HG03378 (cell line): Measurements from ENCODE around the gene PLEKHG7.
"Not testable (repeated sequence)": the region's sequence is repeated elsewhere in the genome, so short reads cannot be mapped to it uniquely, and the experiment has no call there.

Experiments used
- ATAC-seq: cut with Tn5 transposase; IDR thresholded peaks from one replicate; pipeline ENCODE4 v1.9.1; 2021; ENCODE audit warnings: mild to moderate bottlenecking, moderate library complexity; ENCODE audit not compliant: unreplicated experiment

The PLEKHG7 gene

DNA sequence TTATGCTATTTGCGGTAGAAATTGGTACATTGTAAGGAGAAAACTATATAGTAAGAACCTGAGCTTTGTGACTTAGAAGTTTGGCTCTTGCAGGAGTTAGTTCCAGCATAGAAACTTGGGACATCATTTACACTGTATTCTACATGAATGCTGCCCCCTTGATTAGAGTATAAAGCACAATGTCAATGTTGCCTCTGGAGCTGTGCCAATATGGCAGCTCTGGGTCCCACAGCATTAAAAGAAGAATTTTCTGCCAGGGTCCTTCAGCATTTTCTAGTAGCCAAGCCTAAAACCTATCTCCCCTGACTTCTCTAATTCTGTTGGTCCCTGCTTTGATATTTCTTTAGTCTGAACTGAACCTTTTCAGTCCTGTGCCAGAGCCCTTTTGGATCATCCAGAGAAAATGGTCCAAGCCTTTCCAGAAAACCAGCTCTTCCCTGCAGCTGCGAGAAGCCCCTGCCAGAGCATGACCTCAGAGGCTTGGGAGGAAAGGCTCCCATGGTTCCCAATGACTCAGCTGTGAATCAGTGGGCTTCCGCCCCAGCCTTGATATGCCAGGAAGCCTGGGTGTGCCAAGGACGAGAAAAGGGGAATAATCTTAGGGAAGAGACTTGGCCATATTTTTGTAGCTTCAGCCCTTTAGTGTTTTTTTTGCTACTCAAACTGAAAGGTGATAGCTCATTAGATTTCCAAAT, 43.2 kb downstream of the PLEKHG7 start:
- ATAC-seq: no peak

DNA sequence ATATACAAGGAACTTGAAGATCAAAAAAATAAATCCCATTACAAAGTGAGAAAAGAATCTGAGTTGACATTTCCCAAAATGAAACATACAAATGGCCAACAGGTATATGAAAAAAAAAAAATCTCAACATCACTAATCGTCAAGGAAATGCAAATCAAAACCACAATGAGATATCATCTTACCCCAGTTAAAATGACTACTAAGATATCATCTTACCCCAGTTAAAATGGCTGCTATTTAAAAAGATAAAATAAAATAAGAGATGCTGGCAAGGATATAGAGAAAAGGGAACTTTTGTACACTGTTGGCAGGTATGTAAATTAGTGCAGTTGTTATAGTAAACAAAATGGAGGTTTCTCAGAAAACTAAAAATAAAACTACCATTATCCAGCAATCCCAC, 44.4 kb downstream of the PLEKHG7 start:
- no peak for ATAC-seq

DNA sequence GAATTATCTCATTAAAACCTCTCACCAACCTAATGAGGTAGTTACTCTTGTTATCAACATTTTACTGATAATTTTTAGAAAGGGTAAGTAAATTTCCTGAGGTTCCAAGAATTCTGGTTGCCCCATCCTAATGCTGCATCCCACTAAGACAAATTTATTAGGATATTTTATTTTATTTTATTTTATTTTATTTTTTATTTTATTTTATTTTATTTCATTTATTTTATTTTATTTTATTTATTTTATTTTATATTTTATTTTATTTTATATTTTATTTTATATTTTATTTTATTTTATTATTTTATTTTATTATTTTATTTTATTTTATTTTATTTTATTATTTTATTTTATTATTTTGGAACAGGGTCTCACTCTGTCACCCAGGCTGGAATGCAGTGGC, 46.9 kb downstream of the PLEKHG7 start:
- ATAC-seq: not testable (repeated sequence)

DNA sequence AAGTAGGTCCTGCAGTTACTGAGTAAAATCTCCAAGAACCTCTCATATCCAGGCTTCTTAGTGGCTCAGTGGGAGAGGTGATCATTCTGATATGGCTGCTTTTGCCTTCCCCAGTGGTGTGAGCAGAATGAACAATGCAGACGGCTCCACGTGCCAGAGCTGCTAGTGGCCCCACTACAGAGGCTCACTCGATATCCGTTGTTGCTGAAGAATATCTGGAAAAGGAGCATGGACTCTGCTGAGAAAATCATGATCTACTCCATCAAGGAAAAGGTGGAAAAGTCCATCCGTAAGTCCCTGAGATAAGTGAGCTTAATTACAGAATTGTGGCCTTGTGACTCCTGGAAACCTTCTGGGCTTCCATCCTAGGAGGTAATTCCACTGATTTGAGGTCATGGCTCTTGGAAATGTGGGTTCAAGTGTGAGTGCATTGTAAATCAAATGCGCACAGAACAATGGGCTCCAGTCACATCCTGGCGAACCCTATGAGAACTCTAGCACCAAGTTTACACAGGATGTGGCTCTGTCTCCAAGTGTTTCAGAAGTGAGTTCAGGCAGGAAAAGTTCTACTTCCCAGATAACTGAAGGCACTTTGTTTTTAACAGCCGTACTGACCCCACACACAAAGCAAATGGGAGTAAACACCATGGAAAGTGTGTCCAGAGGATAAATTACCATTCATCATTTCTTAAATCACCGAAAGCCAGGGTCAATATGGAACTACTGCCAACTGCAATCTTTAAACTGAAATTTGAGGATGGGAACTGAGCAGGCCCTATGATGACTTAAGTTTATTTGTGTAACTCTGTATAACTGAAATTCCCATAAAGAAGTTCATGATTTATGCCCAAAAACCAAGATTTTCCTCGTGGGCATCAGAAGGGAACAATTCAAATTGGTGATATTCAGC, 51.4 kb downstream of the PLEKHG7 start:
- ATAC-seq: no peak

DNA sequence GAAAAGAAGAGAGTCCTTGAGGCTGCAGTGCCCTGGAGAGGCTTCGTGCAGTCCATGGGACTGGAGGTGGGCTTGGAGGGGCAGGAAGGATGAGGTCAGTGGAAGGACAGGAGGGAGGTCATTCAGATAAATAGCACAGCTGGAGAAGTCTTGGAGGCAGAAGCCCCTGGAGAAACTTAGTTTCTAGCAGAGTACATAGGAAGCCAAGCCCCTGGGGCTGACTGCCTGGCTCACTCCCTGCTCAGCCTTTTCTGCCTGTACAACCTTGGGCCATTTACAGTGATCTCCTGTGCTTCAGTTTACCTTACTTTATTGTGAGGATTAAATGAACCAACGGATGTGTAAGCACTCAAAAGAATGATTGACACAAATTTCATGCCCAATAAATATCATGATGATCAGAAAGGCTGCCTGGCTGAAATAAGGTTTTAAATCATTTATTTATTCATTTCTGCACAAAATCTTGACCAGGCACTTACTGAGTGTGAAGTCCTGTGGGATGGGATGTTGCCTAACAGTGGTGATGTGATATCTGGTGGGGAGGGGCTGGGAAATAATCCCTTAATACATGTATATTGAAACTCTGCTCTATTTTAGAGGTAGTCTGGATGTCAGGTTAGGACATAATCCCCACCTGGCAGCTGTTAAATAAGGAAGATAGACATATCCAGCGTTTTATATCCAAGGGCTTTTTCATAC, 54.3 kb downstream of the PLEKHG7 start:
- ATAC-seq: no peak

DNA sequence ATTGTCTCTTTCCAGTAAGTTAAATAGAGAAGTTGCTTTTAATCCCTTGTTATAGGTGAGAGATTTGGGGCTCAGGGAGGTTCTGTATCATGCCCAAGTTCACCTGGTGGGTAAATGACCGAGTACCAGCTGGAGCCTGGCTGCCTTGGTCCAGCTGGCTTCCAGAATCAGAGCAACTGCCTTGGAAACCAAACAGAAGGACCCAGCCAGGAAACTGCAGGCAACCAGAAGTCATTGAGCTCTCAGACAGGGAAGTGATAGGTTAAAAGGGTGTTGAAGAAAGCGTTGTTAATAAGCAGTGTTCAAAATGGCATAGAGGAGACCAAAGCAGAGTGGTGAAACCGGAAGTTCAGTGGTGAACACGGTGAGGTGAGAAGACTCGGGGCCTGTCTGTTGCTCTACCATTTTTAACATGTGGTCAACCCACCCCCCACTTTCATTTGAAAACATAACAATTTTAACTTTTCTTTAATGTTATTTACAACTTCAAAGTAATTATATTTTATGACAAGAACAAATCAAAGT, 54.9 kb downstream of the PLEKHG7 start:
- ATAC-seq: no peak

DNA sequence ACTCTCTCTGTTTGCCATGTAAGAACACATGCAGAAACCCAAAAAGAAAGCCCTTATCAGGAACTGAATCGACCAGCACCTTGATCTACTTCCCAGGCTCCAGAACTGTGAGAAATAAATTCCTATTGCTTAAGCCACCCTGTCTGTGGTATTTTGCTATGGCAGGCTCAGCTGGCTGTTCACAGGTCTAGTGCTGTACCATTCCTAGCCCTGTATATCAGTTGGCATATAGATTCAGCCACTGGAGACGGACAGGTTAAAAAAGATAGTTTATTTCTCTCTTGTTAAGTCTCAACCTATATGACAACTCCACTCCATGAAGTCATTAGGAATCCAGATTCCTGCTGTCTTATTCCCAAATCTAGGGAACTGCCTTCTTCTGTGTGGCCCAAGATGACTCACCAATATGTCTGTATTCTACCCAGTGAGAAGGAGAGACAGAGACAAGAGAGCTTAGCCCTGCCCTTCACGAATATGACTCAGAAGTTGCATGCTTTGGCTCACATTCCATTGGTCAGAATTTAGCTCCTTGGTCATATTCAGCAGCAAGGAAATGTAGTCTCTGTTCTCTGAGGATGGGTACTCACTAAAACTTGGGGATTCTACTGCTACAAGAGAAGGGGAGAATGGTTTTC, 57.0 kb downstream of the PLEKHG7 start:
- ATAC-seq: no peak

DNA sequence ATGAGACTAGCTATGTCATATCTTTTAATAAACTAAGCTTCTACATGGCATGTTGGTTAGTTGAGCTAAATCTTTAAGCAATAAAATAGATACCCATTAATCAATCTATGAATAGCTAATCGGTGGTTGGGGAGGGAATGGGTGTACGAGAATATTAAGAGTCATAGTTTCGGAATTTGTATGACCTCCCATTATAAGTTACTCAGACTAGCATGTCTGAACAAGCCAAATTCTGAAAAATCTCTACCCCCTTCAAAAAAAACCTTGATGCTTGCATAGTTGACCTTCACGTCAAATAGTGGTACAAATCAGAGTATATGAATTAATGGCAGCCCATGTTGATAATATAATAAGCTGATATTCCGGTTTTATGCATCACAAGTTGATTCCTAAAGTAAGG, 60.0 kb downstream of the PLEKHG7 start:
- no peak for ATAC-seq

DNA sequence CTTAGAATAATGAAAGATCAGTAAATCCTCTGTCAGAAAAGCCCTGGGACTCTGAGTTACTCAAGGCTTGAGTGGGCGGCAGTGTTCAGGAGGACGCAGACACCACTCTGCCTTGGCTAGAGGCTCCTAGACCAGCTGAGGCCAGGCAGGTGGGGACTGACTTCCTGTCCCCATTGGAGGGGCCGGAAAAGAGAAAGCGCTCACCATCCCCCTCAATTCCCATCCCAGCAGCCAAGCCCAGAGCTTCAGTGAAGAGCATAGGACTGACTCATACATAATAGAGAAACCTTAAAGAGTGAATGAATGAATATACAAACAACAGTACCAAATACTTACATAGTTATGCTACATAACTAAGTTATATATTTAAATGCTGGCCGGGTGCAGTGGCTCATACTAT, 62.0 kb downstream of the PLEKHG7 start:
- no peak for ATAC-seq

DNA sequence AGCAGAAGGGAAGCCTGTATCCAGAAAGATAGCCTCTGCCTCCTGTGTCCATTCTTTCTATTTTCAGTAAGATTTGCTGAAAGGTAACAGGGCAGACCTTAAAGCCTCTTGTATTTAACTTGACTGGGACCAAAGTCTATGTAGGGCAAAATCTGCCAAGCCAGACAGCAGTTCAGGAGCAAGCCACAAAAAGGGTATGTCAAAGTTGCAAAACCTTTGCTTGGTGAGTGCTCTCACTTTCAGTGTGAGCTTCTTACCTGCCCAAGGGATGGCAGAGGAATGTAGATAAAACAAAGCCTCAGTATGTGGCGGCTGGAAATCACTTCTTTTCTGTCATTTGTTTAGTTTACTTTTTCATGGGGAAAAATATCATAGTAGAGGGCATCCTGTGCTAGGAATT, 63.1 kb downstream of the PLEKHG7 start:
- ATAC-seq: no peak

DNA sequence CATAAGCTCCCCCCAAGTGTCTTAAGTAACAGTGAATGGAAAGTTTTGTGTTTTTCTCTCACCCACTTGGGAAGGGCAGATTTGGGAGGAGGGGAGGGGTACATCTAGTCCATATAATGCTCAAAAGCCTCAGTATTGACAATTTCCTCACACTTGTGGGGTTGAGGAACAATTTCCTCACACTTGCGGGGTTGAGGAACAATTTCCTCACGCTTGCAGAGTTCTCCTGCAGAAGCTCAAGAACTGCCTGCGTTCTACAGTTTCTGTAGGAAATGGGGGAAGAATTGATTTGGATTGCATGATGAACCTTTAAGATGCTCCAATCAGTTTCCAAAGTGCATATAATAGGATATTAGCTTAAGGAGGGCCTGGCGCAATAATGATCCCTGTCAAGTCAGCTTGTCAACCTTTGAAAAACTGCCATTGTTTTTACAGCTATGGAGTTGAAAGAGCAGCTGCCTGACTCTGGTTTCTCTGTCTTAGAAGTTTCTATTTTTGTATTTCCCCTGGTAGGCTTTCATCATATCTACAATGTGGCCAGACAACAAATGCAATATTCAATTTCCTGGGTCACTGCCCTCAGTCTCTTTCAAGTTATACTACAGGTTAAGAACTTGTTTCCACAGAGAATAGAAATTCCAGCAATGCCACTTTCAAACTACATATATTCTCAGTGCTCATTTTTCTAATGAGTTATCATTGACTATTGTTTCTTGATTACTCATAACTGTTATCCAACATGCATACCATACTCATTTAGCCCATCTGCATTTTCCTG, 66.5 kb downstream of the PLEKHG7 start:
- peak; percentile 82 for ATAC-seq

DNA sequence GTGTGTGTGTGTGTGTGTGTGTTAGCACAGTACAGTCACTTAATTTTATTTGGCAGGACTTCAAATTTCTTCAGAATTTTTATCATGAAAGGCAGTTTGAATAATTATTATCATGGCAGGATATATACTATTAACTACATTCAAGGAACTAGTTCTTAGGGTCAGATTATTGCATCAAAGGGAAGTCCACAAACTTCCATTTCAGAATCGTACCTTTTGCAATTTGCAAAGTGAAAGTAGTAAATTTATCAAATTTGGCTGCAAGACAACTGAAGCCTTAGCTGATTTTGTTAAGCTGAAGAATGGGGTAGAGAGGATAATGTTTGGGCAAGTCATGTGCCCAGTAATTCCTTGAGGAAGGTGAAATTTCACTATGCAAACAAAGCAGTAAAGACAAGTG, 68.2 kb downstream of the PLEKHG7 start:
- ATAC-seq: no peak

DNA sequence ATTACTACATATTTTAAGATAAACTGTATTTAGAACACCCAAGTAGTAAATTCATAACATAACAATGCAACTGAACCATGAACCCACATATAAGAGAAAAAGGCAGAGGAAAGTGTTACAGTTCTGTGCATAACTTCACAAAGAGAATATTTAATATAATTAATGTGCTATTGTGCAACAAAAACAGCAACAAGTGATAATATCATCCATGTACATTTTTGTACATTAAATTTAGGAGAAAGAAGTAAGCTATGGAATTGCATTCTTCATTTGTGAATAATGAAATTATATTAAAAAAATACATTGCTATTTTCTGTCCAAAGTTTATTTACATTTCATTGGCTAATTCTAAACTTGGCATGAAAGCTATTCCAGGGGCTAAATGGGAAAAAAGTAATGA, 72.6 kb downstream of the PLEKHG7 start:
- no peak for ATAC-seq

DNA sequence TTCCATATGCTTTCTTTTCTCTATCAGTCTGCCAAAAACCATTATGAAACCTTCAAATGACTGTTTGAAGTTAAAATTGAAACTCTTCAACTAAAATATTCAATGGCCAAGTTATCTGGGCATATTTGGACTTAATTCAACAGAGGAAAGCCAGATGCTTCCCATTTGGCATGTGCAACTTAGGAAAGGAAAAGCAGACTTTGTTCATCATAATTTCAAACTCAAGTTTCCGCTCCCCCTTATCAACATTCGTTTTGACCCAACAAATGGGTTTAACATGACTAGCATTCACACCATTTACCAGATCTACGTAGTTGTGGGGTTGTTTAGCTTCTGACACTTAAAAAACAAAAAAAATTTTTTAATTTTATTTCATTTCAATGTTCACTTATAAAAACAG, 75.7 kb downstream of the PLEKHG7 start:
- ATAC-seq: no peak

DNA sequence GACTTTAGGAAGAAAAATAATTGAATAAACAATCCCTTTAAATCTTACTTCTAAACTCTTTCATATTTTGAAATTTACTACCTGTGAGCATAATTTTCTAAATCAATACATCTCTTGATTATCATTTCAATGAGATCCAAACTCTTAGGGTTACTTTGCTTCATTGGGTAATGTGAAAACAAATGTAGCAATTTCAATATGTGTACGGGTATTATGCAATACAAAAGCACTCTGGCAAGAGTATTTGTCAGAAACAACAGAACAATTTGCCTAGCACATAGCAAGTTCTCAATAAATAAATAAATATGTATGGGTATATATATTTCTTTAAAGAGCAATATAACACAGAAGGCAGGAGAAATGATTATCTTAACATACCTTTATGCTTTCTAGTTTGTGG, 77.1 kb downstream of the PLEKHG7 start:
- ATAC-seq: no peak

DNA sequence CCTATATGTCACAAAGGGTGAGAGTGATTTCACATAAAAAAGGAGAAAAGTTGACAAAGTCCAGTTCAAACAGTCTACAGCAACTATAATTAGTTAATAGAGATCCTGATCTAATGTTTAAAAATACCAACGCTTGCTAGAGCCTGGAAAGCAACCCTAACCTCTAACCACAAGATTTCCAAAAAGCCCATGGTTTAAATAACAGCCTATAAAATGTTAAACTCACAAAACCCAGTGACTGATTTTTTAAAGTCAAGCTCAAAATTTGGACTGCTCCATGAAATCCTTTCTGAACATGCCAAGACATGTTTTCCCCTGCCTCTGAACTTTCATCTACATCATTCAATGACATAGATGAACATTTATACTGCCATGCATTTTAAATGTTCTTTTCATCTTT, 81.6 kb downstream of the PLEKHG7 start:
- no peak for ATAC-seq

DNA sequence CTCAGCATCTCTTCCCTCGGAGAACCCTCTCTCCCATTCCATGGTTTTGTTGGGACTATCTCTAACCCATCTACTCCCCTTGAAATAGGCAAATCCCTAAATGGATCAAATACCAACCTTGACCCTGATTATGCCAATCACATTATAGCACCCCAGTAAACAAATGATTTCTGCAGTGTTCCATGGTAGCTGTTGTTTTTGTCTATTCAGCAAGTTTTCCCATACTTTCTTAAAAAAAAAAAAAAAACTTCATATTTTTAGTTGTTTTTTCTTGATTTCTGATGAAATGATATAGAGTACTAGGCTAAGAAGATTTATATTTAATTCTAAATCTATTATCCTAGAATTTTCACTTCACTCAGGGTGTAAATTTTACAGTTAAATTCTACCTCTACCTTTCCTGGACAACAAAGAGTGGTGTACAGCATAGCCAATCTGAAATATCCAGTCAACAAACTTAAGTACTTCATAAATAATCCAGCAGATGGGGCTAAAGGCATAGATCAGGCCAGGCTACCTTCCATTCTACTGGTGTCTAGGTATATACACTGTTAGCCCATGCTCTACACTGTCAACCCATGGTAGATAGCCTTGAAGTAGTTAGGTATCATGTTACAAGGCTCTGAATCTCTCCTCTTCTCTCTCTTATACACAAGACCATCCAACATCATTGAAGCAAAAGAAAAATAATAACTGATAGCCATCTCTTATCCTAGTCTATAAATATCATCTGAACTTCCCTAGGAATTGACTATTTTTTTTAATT, 82.2 kb downstream of the PLEKHG7 start:
- peak; percentile 98 for ATAC-seq

DNA sequence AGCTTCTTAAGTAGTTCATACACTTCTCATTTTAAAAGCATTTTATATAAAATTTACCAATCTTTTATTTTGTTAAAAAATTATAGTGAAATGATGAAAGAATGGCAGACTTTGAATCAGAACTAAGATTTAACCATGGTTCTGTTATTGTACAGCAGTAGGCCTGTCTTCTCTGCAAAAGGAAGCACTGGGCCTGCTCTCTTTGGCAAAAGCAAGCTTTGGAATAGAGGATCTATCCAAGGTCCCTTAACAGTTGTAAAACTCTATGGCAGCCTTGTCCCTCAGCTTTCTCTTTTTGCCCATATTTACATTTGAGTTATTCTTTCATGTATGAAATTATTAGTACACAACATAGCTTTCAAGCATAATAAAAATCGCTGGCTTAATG, 82.8 kb downstream of the PLEKHG7 start:
- no peak for ATAC-seq

DNA sequence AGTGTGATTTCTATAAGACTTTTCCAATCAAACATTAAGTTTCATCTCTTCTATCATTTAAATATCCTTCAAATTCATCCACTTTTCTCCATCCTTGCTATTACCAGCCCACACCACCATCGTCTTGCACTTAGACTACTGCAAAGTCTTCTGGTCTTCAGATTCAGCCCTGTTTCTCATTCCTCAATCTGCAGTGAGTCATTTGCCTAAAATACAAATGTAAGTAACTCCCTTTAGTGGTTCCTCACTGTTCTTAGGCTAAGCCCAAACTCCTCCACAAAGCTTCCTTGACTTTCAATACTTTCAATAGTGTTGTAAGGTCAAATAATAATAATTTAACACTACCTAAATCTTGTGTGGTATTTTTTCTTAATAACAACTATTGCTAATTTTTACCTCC, 83.3 kb downstream of the PLEKHG7 start:
- no peak for ATAC-seq

DNA sequence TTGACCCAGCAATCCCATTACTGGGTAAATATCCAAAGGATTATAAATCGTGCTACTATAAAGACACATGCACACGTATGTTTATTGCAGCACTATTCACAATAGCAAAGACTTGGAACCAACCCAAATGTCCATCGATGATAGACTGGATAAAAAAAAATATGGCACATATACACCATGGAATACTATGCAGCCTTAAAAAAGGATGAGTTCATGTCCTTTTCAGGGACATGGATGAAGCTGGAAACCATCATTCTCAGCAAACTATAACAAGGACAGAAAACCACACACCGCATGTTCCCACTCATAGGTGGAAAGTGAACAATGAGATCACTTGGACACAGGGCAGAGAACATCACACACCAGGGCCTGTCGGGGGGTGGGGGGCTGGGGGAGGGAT, 91.6 kb downstream of the PLEKHG7 start:
- not testable (repeated sequence) for ATAC-seq
